Measurements from ENCODE around the gene CLIP4.

- TF ChIP-seq ESRRG (CRISPR knock-in tag; IDR thresholded peaks at IDR 0.05) (no peak), TSHZ2 (CRISPR knock-in tag; IDR thresholded peaks at IDR 0.05) (no peak), OSR1 (CRISPR knock-in tag; IDR thresholded peaks at IDR 0.05) (no peak), PATZ1 (CRISPR knock-in tag; IDR thresholded peaks at IDR 0.05; ENCODE audit: borderline replicate concordance) (no peak), ZFP3 (CRISPR knock-in tag; IDR thresholded peaks at IDR 0.05) (no peak), ARNTL (CRISPR knock-in tag; IDR thresholded peaks at IDR 0.05; ENCODE audit: borderline replicate concordance, low read depth) (no peak), SNAI2 (CRISPR knock-in tag; IDR thresholded peaks at IDR 0.05) (no peak), CREB5 (CRISPR knock-in tag; IDR thresholded peaks at IDR 0.05; ENCODE audit: low read depth) (no peak), ZNF8 (CRISPR knock-in tag; IDR thresholded peaks at IDR 0.05) (no peak), RARB (CRISPR knock-in tag; IDR thresholded peaks at IDR 0.05) (no peak), PPARA (CRISPR knock-in tag; IDR thresholded peaks at IDR 0.05; ENCODE audit: borderline replicate concordance) (no peak)
Observed at GRCh38 chr2:29160184-29160583, 45.0 kb downstream of the CLIP4 start.

Data from SK-N-SH treated with all-trans-retinoic acid at 6 μM for 48 hours (cell line).